HEK293 (cell line): ENCODE measurements around the gene SESN1.
A peak's percentile ranks its signal among the peaks of the same experiment; 100 is the strongest.

ENCODE experiments used
- BCL11B ChIP-seq: fragments of 450-650 bp; formaldehyde crosslinking; IDR thresholded peaks from 2 replicates; pipeline ENCODE4 v1.5.1; 2016; ENCODE audit warnings: low read depth, missing biosample characterization, missing genetic modification characterization
- EGR2 ChIP-seq: fragments of 450-650 bp; formaldehyde crosslinking; IDR thresholded peaks from 2 replicates; pipeline ENCODE4 v1.5.1; 2016; ENCODE audit warnings: low read depth, missing biosample characterization, missing genetic modification characterization
- FEZF1 ChIP-seq: fragments of 450-650 bp; formaldehyde crosslinking; IDR thresholded peaks from 2 replicates; pipeline ENCODE4 v1.5.1; 2016; ENCODE audit warnings: missing biosample characterization, missing genetic modification characterization
- GLI2 ChIP-seq: fragments of 450-650 bp; formaldehyde crosslinking; IDR thresholded peaks from 2 replicates; pipeline ENCODE4; 2017; ENCODE audit warnings: missing biosample characterization, missing genetic modification characterization, low read depth, borderline replicate concordance
- IKZF3 ChIP-seq: fragments of 450-650 bp; IDR thresholded peaks from 2 replicates; pipeline ENCODE4 v1.5.0; 2018; ENCODE audit warnings: missing biosample characterization, mild to moderate bottlenecking, missing genetic modification characterization, moderate library complexity
- SP7 ChIP-seq: fragments of 450-650 bp; formaldehyde crosslinking; IDR thresholded peaks from 2 replicates; pipeline ENCODE4 v1.5.1; 2016; ENCODE audit warnings: missing biosample characterization, missing genetic modification characterization
- ZBTB17 ChIP-seq: fragments of 450-650 bp; formaldehyde crosslinking; IDR thresholded peaks from 2 replicates; pipeline ENCODE4 v1.5.1; 2016; ENCODE audit warnings: missing biosample characterization, missing genetic modification characterization
- ZBTB20 ChIP-seq: fragments of 450-650 bp; formaldehyde crosslinking; IDR thresholded peaks from 2 replicates; pipeline ENCODE4 v1.5.1; 2016; ENCODE audit warnings: missing biosample characterization, missing genetic modification characterization
- ZBTB48 ChIP-seq: fragments of 450-650 bp; formaldehyde crosslinking; IDR thresholded peaks from 2 replicates; pipeline ENCODE4 v1.5.1; 2016; ENCODE audit warnings: missing biosample characterization, missing genetic modification characterization
- ZFP37 ChIP-seq: fragments of 450-650 bp; formaldehyde crosslinking; IDR thresholded peaks from 2 replicates; pipeline ENCODE4 v1.5.1; 2016; ENCODE audit warnings: missing biosample characterization, missing genetic modification characterization
- ZFP41 ChIP-seq: fragments of 450-650 bp; formaldehyde crosslinking; IDR thresholded peaks from 2 replicates; pipeline ENCODE4 v1.5.1; 2016; ENCODE audit warnings: missing biosample characterization, missing genetic modification characterization, borderline replicate concordance
- ZIC2 ChIP-seq: fragments of 450-650 bp; formaldehyde crosslinking; IDR thresholded peaks from 2 replicates; pipeline ENCODE4 v1.5.1; 2016; ENCODE audit warnings: missing biosample characterization, missing genetic modification characterization
- ZNF112 ChIP-seq: fragments of 450-650 bp; formaldehyde crosslinking; IDR thresholded peaks from 2 replicates; pipeline ENCODE4 v1.5.0; 2017; ENCODE audit warnings: missing biosample characterization, missing genetic modification characterization
- ZNF157 ChIP-seq: fragments of 450-650 bp; formaldehyde crosslinking; IDR thresholded peaks from 2 replicates; pipeline ENCODE4 v1.5.1; 2016; ENCODE audit warnings: missing biosample characterization, missing genetic modification characterization
- ZNF211 ChIP-seq: fragments of 450-650 bp; formaldehyde crosslinking; IDR thresholded peaks from 2 replicates; pipeline ENCODE4 v1.5.1; 2016; ENCODE audit warnings: low read depth, missing biosample characterization, missing genetic modification characterization
- ZNF248 ChIP-seq: fragments of 450-650 bp; formaldehyde crosslinking; IDR thresholded peaks from 2 replicates; pipeline ENCODE4 v1.5.1; 2017; ENCODE audit warnings: missing biosample characterization, missing genetic modification characterization
- ZNF433 ChIP-seq: fragments of 450-650 bp; formaldehyde crosslinking; IDR thresholded peaks from 2 replicates; pipeline ENCODE4 v1.5.1; 2016; ENCODE audit warnings: missing biosample characterization, missing genetic modification characterization, low read depth
- ZNF529 ChIP-seq: fragments of 450-650 bp; formaldehyde crosslinking; IDR thresholded peaks from 2 replicates; pipeline ENCODE4 v1.5.1; 2017; ENCODE audit warnings: missing genetic modification characterization, missing biosample characterization; ENCODE audit not compliant: insufficient replicate concordance
- ZNF629 ChIP-seq: fragments of 450-650 bp; formaldehyde crosslinking; IDR thresholded peaks from 2 replicates; pipeline ENCODE4 v1.5.1; 2017; ENCODE audit warnings: missing biosample characterization, missing genetic modification characterization
- ZNF677 ChIP-seq: fragments of 450-650 bp; IDR thresholded peaks from 2 replicates; pipeline ENCODE4 v1.5.0; 2018; ENCODE audit warnings: missing biosample characterization, mild to moderate bottlenecking, missing genetic modification characterization, moderate library complexity
- ZNF701 ChIP-seq: fragments of 450-650 bp; formaldehyde crosslinking; IDR thresholded peaks from 2 replicates; pipeline ENCODE4 v1.5.1; 2016; ENCODE audit warnings: missing biosample characterization, missing genetic modification characterization
- ZNF768 ChIP-seq: fragments of 450-650 bp; formaldehyde crosslinking; IDR thresholded peaks from 2 replicates; pipeline ENCODE4 v1.5.1; 2018; ENCODE audit warnings: missing biosample characterization, mild to moderate bottlenecking, missing genetic modification characterization
- ZNF776 ChIP-seq: fragments of 450-650 bp; formaldehyde crosslinking; IDR thresholded peaks from 2 replicates; pipeline ENCODE4 v1.5.0; 2017; ENCODE audit warnings: missing biosample characterization, missing genetic modification characterization, borderline replicate concordance
- ZNF791 ChIP-seq: fragments of 450-650 bp; formaldehyde crosslinking; IDR thresholded peaks from 2 replicates; pipeline ENCODE4 v1.5.1; 2016; ENCODE audit warnings: missing biosample characterization, missing genetic modification characterization
- ZNF843 ChIP-seq: fragments of 450-650 bp; formaldehyde crosslinking; IDR thresholded peaks from 2 replicates; pipeline ENCODE4 v1.5.1; 2016; ENCODE audit warnings: missing biosample characterization, missing genetic modification characterization
- ZSCAN23 ChIP-seq: fragments of 450-650 bp; formaldehyde crosslinking; IDR thresholded peaks from 2 replicates; pipeline ENCODE4 v1.5.1; 2016; ENCODE audit warnings: missing biosample characterization, missing genetic modification characterization
- TF ChIP-seq, protein P1 (sequence below): fragments of 450-650 bp; formaldehyde crosslinking; IDR thresholded peaks from 2 replicates; pipeline ENCODE4 v1.5.1; 2016; ENCODE audit warnings: missing biosample characterization, missing genetic modification characterization
- TF ChIP-seq, protein P2 (sequence below): fragments of 450-650 bp; IDR thresholded peaks from 2 replicates; pipeline ENCODE4 v1.5.1; 2018; ENCODE audit warnings: missing biosample characterization, mild to moderate bottlenecking, missing genetic modification characterization
- TF ChIP-seq, protein P3 (sequence below): fragments of 450-650 bp; formaldehyde crosslinking; IDR thresholded peaks from 2 replicates; pipeline ENCODE4 v1.5.1; 2016; ENCODE audit warnings: missing biosample characterization, missing genetic modification characterization, borderline replicate concordance
- TF ChIP-seq, protein P4 (sequence below): fragments of 450-650 bp; formaldehyde crosslinking; IDR thresholded peaks from 2 replicates; pipeline ENCODE4 v1.5.1; 2016; ENCODE audit warnings: missing biosample characterization, missing genetic modification characterization, low read depth

The SESN1 gene

DNA sequence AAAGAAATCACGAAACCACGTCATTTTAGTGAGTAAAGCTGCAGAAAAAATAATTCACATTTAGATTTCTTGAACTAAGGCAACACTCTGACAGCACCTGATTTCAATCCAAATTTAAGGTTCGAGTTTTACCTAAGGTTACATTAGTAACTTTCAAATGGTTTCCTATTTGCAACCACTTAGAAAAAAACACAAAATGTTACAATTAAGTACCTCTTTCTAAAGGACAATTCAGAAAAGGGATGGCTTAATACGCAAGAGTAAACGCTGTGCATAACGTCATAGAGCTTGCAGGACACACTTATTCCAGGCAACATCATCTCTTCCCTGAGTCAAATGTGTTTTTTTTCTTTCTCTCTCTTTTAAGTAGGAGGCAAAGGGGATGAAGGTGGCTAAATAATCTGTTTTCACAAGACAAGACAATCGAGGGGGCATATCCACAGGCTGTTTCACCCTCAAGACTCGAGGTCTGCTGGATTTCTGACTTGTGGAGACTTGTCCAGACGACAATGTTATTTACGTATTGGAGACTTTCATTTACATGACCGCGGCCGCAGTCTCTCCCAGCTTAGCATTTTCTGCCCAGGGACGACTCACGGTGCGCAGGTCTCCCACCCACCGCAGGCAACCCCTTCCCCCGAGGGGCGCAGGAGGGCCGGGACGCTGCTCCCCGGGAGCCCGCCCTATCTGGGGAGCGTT, 86.0 kb downstream of the SESN1 start (continued):
- TF ChIP-seq, protein P1, sequence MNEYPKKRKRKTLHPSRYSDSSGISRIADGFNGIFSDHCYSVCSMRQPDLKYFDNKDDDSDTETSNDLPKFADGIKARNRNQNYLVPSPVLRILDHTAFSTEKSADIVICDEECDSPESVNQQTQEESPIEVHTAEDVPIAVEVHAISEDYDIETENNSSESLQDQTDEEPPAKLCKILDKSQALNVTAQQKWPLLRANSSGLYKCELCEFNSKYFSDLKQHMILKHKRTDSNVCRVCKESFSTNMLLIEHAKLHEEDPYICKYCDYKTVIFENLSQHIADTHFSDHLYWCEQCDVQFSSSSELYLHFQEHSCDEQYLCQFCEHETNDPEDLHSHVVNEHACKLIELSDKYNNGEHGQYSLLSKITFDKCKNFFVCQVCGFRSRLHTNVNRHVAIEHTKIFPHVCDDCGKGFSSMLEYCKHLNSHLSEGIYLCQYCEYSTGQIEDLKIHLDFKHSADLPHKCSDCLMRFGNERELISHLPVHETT (tag by site-specific recombination): no peak
- TF ChIP-seq ZNF629 (peak; percentile 97), ZBTB17 (peak; percentile 63), ZNF112 (tag by site-specific recombination) (no peak), ZBTB48 (tag by site-specific recombination) (peak; percentile 43; the same call in 1 of the 2 replicates), ZNF529 (tag by site-specific recombination) (no peak), ZNF791 (no peak), GLI2 (tag by site-specific recombination) (no peak), BCL11B (no peak), FEZF1 (0 out of 2 replicates have a peak, but pooled peaks have one; percentile 12), ZNF701 (tag by site-specific recombination) (no peak), ZFP37 (0 out of 2 replicates have a peak, but pooled peaks have one; percentile 32), ZNF843 (peak; percentile 21; the same call in 1 of the 2 replicates), ZNF157 (tag by site-specific recombination) (no peak), ZNF248 (tag by site-specific recombination) (no peak), SP7 (tag by site-specific recombination) (peak; percentile 56; the same call in 1 of the 2 replicates), IKZF3 (no peak), ZSCAN23 (tag by site-specific recombination) (no peak), ZNF677 (tag by site-specific recombination) (no peak), ZNF433 (tag by site-specific recombination) (no peak), ZNF768 (tag by site-specific recombination) (no peak), ZNF211 (tag by site-specific recombination) (no peak), ZNF776 (tag by site-specific recombination) (no peak), ZBTB20 (tag by site-specific recombination) (peak; percentile 48; the same call in 1 of the 2 replicates), ZIC2 (tag by site-specific recombination) (peak; percentile 77), EGR2 (tag by site-specific recombination) (no peak), ZFP41 (no peak)
- TF ChIP-seq, protein P2, sequence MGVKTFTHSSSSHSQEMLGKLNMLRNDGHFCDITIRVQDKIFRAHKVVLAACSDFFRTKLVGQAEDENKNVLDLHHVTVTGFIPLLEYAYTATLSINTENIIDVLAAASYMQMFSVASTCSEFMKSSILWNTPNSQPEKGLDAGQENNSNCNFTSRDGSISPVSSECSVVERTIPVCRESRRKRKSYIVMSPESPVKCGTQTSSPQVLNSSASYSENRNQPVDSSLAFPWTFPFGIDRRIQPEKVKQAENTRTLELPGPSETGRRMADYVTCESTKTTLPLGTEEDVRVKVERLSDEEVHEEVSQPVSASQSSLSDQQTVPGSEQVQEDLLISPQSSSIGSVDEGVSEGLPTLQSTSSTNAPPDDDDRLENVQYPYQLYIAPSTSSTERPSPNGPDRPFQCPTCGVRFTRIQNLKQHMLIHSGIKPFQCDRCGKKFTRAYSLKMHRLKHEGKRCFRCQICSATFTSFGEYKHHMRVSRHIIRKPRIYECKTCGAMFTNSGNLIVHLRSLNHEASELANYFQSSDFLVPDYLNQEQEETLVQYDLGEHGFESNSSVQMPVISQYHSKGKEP (tag by site-specific recombination): no peak
- TF ChIP-seq, protein P3, sequence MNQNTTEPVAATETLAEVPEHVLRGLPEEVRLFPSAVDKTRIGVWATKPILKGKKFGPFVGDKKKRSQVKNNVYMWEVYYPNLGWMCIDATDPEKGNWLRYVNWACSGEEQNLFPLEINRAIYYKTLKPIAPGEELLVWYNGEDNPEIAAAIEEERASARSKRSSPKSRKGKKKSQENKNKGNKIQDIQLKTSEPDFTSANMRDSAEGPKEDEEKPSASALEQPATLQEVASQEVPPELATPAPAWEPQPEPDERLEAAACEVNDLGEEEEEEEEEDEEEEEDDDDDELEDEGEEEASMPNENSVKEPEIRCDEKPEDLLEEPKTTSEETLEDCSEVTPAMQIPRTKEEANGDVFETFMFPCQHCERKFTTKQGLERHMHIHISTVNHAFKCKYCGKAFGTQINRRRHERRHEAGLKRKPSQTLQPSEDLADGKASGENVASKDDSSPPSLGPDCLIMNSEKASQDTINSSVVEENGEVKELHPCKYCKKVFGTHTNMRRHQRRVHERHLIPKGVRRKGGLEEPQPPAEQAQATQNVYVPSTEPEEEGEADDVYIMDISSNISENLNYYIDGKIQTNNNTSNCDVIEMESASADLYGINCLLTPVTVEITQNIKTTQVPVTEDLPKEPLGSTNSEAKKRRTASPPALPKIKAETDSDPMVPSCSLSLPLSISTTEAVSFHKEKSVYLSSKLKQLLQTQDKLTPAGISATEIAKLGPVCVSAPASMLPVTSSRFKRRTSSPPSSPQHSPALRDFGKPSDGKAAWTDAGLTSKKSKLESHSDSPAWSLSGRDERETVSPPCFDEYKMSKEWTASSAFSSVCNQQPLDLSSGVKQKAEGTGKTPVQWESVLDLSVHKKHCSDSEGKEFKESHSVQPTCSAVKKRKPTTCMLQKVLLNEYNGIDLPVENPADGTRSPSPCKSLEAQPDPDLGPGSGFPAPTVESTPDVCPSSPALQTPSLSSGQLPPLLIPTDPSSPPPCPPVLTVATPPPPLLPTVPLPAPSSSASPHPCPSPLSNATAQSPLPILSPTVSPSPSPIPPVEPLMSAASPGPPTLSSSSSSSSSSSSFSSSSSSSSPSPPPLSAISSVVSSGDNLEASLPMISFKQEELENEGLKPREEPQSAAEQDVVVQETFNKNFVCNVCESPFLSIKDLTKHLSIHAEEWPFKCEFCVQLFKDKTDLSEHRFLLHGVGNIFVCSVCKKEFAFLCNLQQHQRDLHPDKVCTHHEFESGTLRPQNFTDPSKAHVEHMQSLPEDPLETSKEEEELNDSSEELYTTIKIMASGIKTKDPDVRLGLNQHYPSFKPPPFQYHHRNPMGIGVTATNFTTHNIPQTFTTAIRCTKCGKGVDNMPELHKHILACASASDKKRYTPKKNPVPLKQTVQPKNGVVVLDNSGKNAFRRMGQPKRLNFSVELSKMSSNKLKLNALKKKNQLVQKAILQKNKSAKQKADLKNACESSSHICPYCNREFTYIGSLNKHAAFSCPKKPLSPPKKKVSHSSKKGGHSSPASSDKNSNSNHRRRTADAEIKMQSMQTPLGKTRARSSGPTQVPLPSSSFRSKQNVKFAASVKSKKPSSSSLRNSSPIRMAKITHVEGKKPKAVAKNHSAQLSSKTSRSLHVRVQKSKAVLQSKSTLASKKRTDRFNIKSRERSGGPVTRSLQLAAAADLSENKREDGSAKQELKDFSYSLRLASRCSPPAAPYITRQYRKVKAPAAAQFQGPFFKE: no peak
- TF ChIP-seq, protein P4, sequence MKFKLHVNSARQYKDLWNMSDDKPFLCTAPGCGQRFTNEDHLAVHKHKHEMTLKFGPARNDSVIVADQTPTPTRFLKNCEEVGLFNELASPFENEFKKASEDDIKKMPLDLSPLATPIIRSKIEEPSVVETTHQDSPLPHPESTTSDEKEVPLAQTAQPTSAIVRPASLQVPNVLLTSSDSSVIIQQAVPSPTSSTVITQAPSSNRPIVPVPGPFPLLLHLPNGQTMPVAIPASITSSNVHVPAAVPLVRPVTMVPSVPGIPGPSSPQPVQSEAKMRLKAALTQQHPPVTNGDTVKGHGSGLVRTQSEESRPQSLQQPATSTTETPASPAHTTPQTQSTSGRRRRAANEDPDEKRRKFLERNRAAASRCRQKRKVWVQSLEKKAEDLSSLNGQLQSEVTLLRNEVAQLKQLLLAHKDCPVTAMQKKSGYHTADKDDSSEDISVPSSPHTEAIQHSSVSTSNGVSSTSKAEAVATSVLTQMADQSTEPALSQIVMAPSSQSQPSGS: peak; percentile 90
